ENCODE results near the gene USP36.
"Not testable (repeated sequence)": the region's sequence is repeated elsewhere in the genome, so short reads cannot be mapped to it uniquely, and the experiment has no call there.

Gene USP36

GRCh38 chr17:78794864-78795640 lies 45.6 kb downstream of the USP36 start:
- in situ Hi-C loops (cut with MboI; ENCODE audit: low sequenced_read_pairs), result no loop called here

- in situ Hi-C loops (cut with MboI; ENCODE audit: low sequenced_read_pairs), result no loop called here
Measured at GRCh38 chr17:78794399-78794798, 46.2 kb downstream of the USP36 start.

GRCh38 chr17:78793968-78794367 lies 46.6 kb downstream of the USP36 start:
- in situ Hi-C loops (cut with MboI; ENCODE audit: low sequenced_read_pairs), result no loop called here

GRCh38 chr17:78793415-78793814 lies 47.2 kb downstream of the USP36 start:
- in situ Hi-C loops (cut with MboI; ENCODE audit: low sequenced_read_pairs), result no loop called here

- in situ Hi-C loops (cut with MboI; ENCODE audit: low sequenced_read_pairs), result no loop called here
Measured at GRCh38 chr17:78791840-78792709, 48.5 kb downstream of the USP36 start.

GRCh38 chr17:78790552-78790951 lies 50.1 kb downstream of the USP36 start:
- in situ Hi-C loops (cut with MboI; ENCODE audit: low sequenced_read_pairs), result no loop called here

GRCh38 chr17:78789663-78790181 lies 50.9 kb downstream of the USP36 start:
- in situ Hi-C loops (cut with MboI; ENCODE audit: low sequenced_read_pairs), result no loop called here

GRCh38 chr17:78789149-78789662 lies 51.4 kb downstream of the USP36 start:
- in situ Hi-C loops (cut with MboI; ENCODE audit: low sequenced_read_pairs), result no loop called here

GRCh38 chr17:78788451-78788850 lies 52.2 kb downstream of the USP36 start:
- in situ Hi-C loops (cut with MboI; ENCODE audit: low sequenced_read_pairs), result no loop called here

GRCh38 chr17:78787444-78787843 lies 53.2 kb downstream of the USP36 start:
- in situ Hi-C loops (cut with MboI; ENCODE audit: low sequenced_read_pairs), result no loop called here

GRCh38 chr17:78785663-78786057 lies 55.0 kb downstream of the USP36 start:
- in situ Hi-C loops (cut with MboI; ENCODE audit: low sequenced_read_pairs), result no loop called here

- in situ Hi-C loops (cut with MboI; ENCODE audit: low sequenced_read_pairs), result no loop called here
Measured at GRCh38 chr17:78785011-78785662, 55.5 kb downstream of the USP36 start.

- in situ Hi-C loops (cut with MboI; ENCODE audit: low sequenced_read_pairs), result no loop called here
Measured at GRCh38 chr17:78784352-78784751, 56.3 kb downstream of the USP36 start.

- in situ Hi-C loops (cut with MboI; ENCODE audit: low sequenced_read_pairs), result no loop called here
Measured at GRCh38 chr17:78783711-78784324, 56.8 kb downstream of the USP36 start.

GRCh38 chr17:78781893-78782304 lies 58.7 kb downstream of the USP36 start, which contains the start of gene CYTH1:
Gene CYTH1, minus strand, starts transcription at chr17:78782273. Its CDS starts 50 bp downstream, at chr17:78782223.
- in situ Hi-C loops (cut with MboI; ENCODE audit: low sequenced_read_pairs), result no loop called here

GRCh38 chr17:78781104-78781892 lies 59.3 kb downstream of the USP36 start:
- in situ Hi-C loops (cut with MboI; ENCODE audit: low sequenced_read_pairs), result no loop called here

GRCh38 chr17:78780335-78780734 lies 60.3 kb downstream of the USP36 start:
- in situ Hi-C loops (cut with MboI; ENCODE audit: low sequenced_read_pairs), result no loop called here

GRCh38 chr17:78779850-78780249 lies 60.8 kb downstream of the USP36 start:
- in situ Hi-C loops (cut with MboI; ENCODE audit: low sequenced_read_pairs), result no loop called here

- in situ Hi-C loops (cut with MboI; ENCODE audit: low sequenced_read_pairs), result not testable (repeated sequence)
Measured at GRCh38 chr17:78779286-78779651, 61.3 kb downstream of the USP36 start.

GRCh38 chr17:78777881-78778280 lies 62.7 kb downstream of the USP36 start:
- in situ Hi-C loops (cut with MboI; ENCODE audit: low sequenced_read_pairs), result no loop called here

Measured in HL-60/S4 treated with retinoic acid at 250 ng/mL for 4 days and 3 days (cell line).